Aorta (tissue), 5 donors: ENCODE data around the gene BCAS4. TPM values are rescaled to one million over a fixed set of nuclear protein-coding genes. Genes with fewer than 3 reads are reported as not detected.

Experiments
- ATAC-seq: fragments of 200-7000 bp; cut with Tn5 transposase; one replicate; pipeline ENCODE4 v1.9.1; 2022; ENCODE audit warnings: moderate library complexity; ENCODE audit not compliant: low FRiP score
- DNase-seq, 2 donors: peaks; one replicate each; pipeline ENCODE4 v3.0.0-alpha.2; 2020
- H3K27ac ChIP-seq, 2 donors: one replicate each; pipeline ENCODE4 v1.5.1; 2013; ENCODE audit warnings: low read length in 2 of 2, mild to moderate bottlenecking in 2 of 2, moderate library complexity in 2 of 2, control low read depth in 1 of 2, inconsistent platforms in 1 of 2, low read depth in 1 of 2
- H3K27me3 ChIP-seq, 2 donors: one replicate each; pipeline ENCODE4 v1.6.1; 2013; ENCODE audit warnings: control low read depth in 1 of 2, low read length in 1 of 2, mild to moderate bottlenecking in 1 of 2, moderate library complexity in 1 of 2; ENCODE audit not compliant: insufficient read depth in 2 of 2, control insufficient read depth in 1 of 2
- H3K36me3 ChIP-seq, 2 donors: one replicate each; pipeline ENCODE4 v1.6.1; 2013; ENCODE audit warnings: control low read depth in 1 of 2, low read length in 1 of 2, mild to moderate bottlenecking in 1 of 2; ENCODE audit not compliant: insufficient read depth in 2 of 2, control insufficient read depth in 1 of 2
- H3K4me1 ChIP-seq, 2 donors: one replicate each; pipeline ENCODE4 v1.6.1; 2013; ENCODE audit warnings: low read length in 2 of 2, control low read depth in 1 of 2, mild to moderate bottlenecking in 1 of 2, moderate library complexity in 1 of 2; ENCODE audit not compliant: insufficient read depth in 2 of 2, control insufficient read depth in 1 of 2
- H3K4me3 ChIP-seq, 2 donors: one replicate each; pipeline ENCODE4 v1.5.1; 2013; ENCODE audit warnings: low read length in 2 of 2, control low read depth in 1 of 2, mild to moderate bottlenecking in 1 of 2
- H3K9me3 ChIP-seq: one replicate; pipeline ENCODE4 v1.6.1; 2013; ENCODE audit warnings: mild to moderate bottlenecking, low read length; ENCODE audit not compliant: control insufficient read depth
- WGBS, 2 donors: extraction: QIAGEN DNeasy Blood & Tissue Kit; methylation state at CpG; one replicate each; pipeline ENCODE4 v1.1.7; 2013; 5-methylcytosine and 5-hydroxymethylcytosine counted together
- intact Hi-C, 2 donors: fragments of 100-400 bp; cut with DNase I; formaldehyde crosslinking; loops; one replicate each; pipeline versions ENCODE4 v1.14.2 to v1.15.0; 2022
- polyA plus RNA-seq, 2 donors: library from polyadenylated mRNA; stranded (reverse); fragments of 200-250 nt; gene quantifications; one replicate each; pipeline ENCODE4 v1.2.3, GENCODE V29; 2013
- total RNA-seq, 2 donors: library from RNA; stranded (reverse); fragmentation: NEBNext Ultra II Directional; extraction: Animal tissue kit (Norgen Biotek cat#: 25700); gene quantifications; one replicate each; pipeline ENCODE4 v1.2.1, GENCODE V29; 2021
- donor health status: healthy with polysubstance abuse.
- donor health status: Bipolar disorder and iron deficiency.
- donor health status: DM: no; HTN: no; CAD: no.
- donor health status: DM: no; HTN: no; CAD: no.
- donor health status: DM: yes; HTN: yes; CAD: no.

Gene BCAS4
- total and polyA plus RNA-seq, 4 donors = 4.9 to 9.7 (median 7.4) TPM

DNA sequence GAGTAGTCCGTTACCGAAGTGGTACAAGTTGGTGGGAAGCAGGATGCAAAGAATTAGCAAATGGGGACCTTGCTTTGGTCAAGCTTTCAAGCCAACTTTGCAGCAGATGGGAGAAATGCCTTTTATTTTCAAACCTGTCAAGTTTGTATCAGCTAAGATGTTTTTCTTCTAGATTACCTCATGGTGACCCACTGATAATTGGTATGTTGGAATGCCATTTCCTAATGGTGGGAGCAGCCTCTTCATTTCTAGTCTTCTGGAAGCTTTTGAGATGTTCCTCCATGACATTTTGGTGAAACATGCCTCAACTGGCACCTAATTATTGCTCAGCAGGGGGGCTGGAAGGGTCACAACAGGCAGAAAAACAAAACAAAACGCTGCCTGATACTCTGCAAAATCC, 92.7 kb downstream of the BCAS4 start:
- DNase-seq (no peak), ATAC-seq (no peak)
- no peaks in the 10 kb centered on the region for H3K27me3 ChIP-seq
- intact Hi-C loops = no loop called here
- H3K9me3 ChIP-seq = no peaks in the 10 kb centered on the region
- 91 to 92% methylated on average over 3 of the region's 3 CpGs for WGBS, 2 donors
- H3K4me3 ChIP-seq = no peak overlapping the region
- peaks cover 8 to 11% of the 10 kb centered on the region in 2 donors for H3K36me3 ChIP-seq
- peaks cover 0 to 4% of the 10 kb centered on the region in 2 donors for H3K4me1 ChIP-seq
- H3K27ac ChIP-seq = no peak overlapping the region

DNA sequence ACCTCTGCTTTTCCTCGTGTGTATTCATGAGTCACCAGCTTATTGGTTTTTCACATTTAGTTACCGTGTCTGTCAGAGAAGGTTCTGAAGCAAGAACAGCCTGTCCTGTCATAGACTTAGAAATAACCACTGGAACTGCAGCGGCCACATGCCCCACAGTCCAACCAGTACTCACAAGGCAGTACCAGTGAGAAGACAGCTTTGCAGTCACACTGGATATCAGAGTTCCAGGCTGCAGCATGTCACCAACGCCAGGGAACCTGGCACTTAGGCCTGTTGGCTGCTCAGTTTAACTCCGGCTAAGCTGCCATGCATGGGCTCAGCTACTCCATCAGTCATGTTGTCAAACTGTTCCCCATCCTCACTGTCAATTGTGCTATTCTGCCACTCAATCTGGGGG, 96.3 kb downstream of the BCAS4 start:
- Histone ChIP-seq H3K4me3 (no peak overlapping the region), H3K9me3 (no peaks in the 10 kb centered on the region), H3K27ac (no peak overlapping the region), H3K27me3 (no peaks in the 10 kb centered on the region), H3K4me1 (peaks cover 0 to 4% of the 10 kb centered on the region in 2 donors), H3K36me3 (peaks cover 20 to 24% of the 10 kb centered on the region in 2 donors)
- DNase-seq (no peak), ATAC-seq (no peak)
- 61 to 65% methylated on average over 5 of the region's 5 CpGs for WGBS, 2 donors
- intact Hi-C loops = no loop called here

DNA sequence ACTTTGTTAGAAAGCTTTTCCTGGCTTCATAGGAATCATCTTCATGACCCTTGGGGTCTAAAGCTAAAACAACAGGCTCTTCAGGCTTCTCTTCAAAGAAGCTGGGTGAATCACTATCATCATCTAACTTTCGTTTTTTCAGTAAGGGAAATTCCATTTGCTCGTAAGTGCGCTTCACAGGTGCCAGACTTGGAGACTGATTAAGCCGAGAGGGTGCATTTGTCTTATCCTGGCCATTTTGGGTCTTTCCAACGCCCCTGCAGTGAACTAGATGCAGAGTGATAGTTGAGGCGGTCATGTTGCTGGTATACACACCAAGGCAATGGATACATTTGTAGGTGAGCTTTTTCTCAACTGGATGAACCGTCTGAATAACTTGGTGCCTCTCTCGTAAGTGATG, 97.5 kb downstream of the BCAS4 start:
- intact Hi-C loops = no loop called here
- Histone ChIP-seq H3K27me3 (no peaks in the 10 kb centered on the region), H3K36me3 (peaks cover 20 to 24% of the 10 kb centered on the region in 2 donors), H3K27ac (no peak overlapping the region), H3K4me1 (peaks cover 0 to 4% of the 10 kb centered on the region in 2 donors), H3K9me3 (no peaks in the 10 kb centered on the region), H3K4me3 (no peak overlapping the region)
- DNase-seq (no peak), ATAC-seq (no peak)
- WGBS, 2 donors = 94 to 96% methylated on average over 8 of the region's 8 CpGs

DNA sequence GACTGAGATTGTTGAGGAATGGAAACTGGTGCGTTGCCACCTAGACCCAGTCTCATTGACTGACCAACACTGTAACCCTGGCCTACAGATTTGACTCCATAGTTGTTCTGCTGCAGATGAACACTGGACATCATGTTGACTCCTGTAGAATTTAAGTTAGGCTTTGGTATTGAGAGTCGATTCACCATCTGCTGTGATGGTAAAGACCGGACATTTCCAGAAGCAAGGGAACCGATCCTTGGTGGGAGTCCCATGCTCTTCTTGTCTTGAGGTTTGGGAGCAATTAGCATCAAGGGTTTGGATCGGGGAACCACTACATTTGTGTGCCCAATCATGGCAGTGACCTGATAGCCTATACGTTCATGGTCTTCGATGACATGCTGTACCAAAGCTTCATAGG, 98.8 kb downstream of the BCAS4 start:
- ATAC-seq (no peak), DNase-seq (no peak)
- WGBS, 2 donors = 91 to 95% methylated on average over 7 of the region's 7 CpGs
- H3K27ac ChIP-seq = no peak overlapping the region
- no peaks in the 10 kb centered on the region for H3K27me3 ChIP-seq
- no peaks in the 10 kb centered on the region for H3K9me3 ChIP-seq
- intact Hi-C loops = no loop called here
- no peak overlapping the region for H3K4me3 ChIP-seq
- peaks cover 0 to 4% of the 10 kb centered on the region in 2 donors for H3K4me1 ChIP-seq
- peaks cover 16 to 27% of the 10 kb centered on the region in 2 donors for H3K36me3 ChIP-seq

DNA sequence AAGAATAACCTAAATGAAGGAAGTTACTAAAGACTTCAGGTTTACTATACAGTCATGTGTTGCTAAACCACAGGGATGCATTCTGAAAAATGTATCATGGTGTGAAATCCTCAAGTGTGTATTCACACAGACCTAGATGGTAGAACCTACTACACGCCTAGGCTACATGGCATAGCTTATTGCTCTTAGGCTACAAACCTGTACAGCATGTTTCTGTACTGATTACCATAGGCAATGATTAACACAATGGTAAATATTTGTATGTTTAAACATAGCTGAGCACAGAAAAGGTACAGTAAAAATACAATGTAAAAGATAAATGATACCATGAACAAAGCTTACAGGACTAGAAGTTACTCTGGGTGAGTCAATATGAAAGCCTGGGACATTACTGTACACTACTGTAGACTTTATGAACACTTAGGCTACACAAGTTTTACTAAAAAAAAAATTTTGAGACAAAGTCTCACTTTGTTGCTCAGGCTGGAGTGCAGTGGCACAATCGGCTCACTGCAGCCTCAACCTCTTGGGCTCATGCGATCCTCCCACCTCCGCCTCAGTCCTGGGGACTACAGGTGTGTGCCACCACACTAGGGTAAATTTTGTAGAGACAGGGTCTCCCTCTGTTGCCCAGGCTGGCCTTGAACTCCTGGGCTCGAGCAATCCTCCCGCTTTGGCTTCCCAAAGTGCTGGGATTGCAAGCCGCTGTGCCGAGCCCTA, 100.4 kb downstream of the BCAS4 start:
- Histone ChIP-seq H3K36me3 (peaks cover 15 to 25% of the 10 kb centered on the region in 2 donors), H3K27ac (no peak overlapping the region), H3K27me3 (no peaks in the 10 kb centered on the region), H3K4me3 (no peak overlapping the region), H3K4me1 (peaks cover 0 to 4% of the 10 kb centered on the region in 2 donors), H3K9me3 (no peaks in the 10 kb centered on the region)
- no peak for ATAC-seq
- no peak for DNase-seq
- 90% methylated on average over 8 of the region's 8 CpGs for WGBS, 2 donors
- intact Hi-C loops = no loop called here

DNA sequence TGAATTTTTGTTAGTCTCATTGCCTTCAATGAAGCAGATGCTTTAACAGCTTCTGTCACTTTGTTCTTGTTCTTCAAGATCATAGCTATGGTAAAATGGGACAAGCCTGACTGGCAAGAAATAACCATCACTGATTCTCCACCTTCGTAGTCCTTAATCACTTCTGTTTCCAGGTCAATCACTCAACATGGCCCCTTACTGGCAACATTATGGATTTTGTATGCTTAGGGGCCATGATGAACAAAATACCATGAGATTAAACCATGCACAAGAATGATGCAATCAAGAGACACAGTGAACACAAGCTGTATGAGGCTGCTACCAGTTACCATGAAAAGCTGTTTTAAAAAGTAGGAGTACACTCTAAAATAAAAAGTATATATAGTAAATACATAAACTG, 103.6 kb downstream of the BCAS4 start:
- DNase-seq (no peak), ATAC-seq (no peak)
- H3K27me3 ChIP-seq = no peaks in the 10 kb centered on the region
- no peak overlapping the region for H3K4me3 ChIP-seq
- intact Hi-C loops = no loop called here
- H3K27ac ChIP-seq = no peak overlapping the region
- peaks cover 9 to 12% of the 10 kb centered on the region in 2 donors for H3K36me3 ChIP-seq
- H3K4me1 ChIP-seq = peaks cover 0 to 3% of the 10 kb centered on the region in 2 donors
- no peaks in the 10 kb centered on the region for H3K9me3 ChIP-seq
- 83 to 93% methylated on average over 1 of the region's 1 CpG for WGBS, 2 donors

DNA sequence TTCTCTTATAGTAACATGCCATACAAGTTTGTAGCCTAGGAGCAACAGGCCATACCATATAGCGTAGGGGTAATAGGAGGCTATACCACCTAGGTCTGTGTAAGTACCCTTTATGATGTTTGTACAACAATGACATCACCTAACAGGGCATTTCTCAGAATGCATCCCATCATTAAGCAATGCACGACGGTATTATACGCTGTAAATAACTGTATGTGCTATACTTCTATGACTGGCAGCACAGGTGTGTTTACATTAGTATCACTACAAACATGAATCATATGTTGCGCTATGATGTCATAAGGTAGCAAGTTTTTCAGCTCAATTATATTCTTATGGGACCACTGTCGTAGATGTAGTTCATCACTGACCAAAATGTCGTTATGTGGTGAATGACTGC, 105.4 kb downstream of the BCAS4 start:
- intact Hi-C loops = no loop called here
- ATAC-seq (no peak), DNase-seq (no peak)
- Histone ChIP-seq H3K36me3 (peaks cover 3 to 5% of the 10 kb centered on the region in 2 donors), H3K4me3 (no peak overlapping the region), H3K27ac (no peak overlapping the region), H3K27me3 (no peaks in the 10 kb centered on the region), H3K4me1 (peaks cover 0 to 5% of the 10 kb centered on the region in 2 donors), H3K9me3 (no peaks in the 10 kb centered on the region)
- WGBS, 2 donors = 92 to 94% methylated on average over 7 of the region's 7 CpGs

DNA sequence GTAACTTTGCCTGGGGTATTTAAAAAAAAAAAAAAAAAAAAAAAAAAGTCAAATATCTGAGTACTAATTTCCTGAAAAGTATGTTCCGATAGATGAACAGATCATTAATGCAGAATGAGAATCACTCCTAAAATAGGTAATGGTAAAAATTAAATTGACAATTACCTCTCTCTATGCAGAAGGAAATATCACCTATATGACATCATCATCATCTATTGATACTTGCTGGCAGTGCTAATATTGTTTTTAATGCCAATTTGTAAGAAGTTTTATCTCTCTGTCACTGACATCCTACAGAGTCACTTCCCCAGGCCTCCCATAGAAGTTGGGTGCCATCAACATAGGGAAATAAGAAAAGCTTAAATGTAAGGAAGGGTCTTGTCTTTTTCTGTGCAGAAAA, 106.4 kb downstream of the BCAS4 start:
- peaks cover 3 to 5% of the 10 kb centered on the region in 2 donors for H3K36me3 ChIP-seq
- WGBS, 2 donors = 95 to 100% methylated on average over 1 of the region's 1 CpG
- H3K9me3 ChIP-seq = no peaks in the 10 kb centered on the region
- no peak overlapping the region for H3K4me3 ChIP-seq
- DNase-seq = no peak
- peaks cover 0 to 6% of the 10 kb centered on the region in 2 donors for H3K4me1 ChIP-seq
- H3K27ac ChIP-seq = no peak overlapping the region
- ATAC-seq = no peak
- intact Hi-C loops = no loop called here
- no peaks in the 10 kb centered on the region for H3K27me3 ChIP-seq

DNA sequence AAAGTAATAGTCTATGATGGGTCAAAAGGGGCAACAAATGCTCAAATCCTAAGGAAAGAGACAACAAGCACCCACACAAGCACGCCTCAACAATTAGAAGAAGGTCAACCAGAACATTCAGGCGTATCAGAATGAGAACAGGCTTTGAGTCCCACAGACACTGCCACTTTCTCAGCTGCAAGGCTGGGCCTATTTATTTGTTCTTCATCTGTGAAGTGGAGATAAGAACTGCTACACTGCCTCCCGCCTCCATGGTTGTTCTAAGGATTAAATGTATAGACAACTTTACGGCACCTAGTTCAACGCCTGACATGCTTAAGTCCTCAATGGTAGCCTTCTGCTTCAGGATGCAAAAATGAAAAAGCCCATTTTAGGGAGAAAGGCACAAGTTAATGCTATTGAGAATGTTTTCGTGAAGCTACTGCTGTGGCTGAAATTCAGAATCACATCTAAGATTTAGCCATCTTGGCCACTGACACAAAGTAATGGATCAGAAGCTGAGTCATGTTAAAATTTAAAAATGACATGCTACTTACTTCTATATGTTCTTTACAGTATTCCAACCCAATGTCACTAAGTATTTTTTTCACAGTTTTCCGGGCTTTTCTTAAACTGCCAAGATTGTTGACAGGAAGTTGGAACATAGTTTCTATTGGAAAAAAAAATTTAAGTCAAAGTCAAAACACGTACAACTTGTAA, 108.6 kb downstream of the BCAS4 start:
- no peak for ATAC-seq
- no peak for DNase-seq
- H3K27ac ChIP-seq = no peak overlapping the region
- H3K36me3 ChIP-seq = peaks cover 0 to 5% of the 10 kb centered on the region in 2 donors
- H3K9me3 ChIP-seq = no peaks in the 10 kb centered on the region
- peaks cover 0 to 9% of the 10 kb centered on the region in 2 donors for H3K4me1 ChIP-seq
- WGBS, 2 donors = 63% methylated on average over 8 of the region's 8 CpGs
- H3K27me3 ChIP-seq = no peaks in the 10 kb centered on the region
- H3K4me3 ChIP-seq = no peak overlapping the region
- intact Hi-C loops = no loop called here
